Naive thymus-derived CD8-positive, alpha-beta T cell (primary cell): Measurements from ENCODE around the gene MAP4K4. TPM values are rescaled to one million over a fixed set of nuclear protein-coding genes. Genes with fewer than 3 reads are reported as not detected.

ENCODE experiments used
- ATAC-seq, 2 donors: fragments of 150-1000 bp; cut with Tn5 transposase in 1 of 2; sonication (Bioruptor Pico), chemical (Tn5 transposase) in 1 of 2; 1 replicate in 1 of 2; 2 replicates in 1 of 2; pipeline ENCODE4 v1.10.0; 2021; ENCODE audit warnings: mild to moderate bottlenecking in 2 of 2, moderate library complexity in 2 of 2
- POLR2A ChIA-PET: fragments of 350-600 bp; sonication (Branson Sonifier 250); formaldehyde crosslinking; loops from one replicate; lab custom pipeline; 2021; ENCODE audit warnings: antibody characterized with exemption; lab: Charles Lee
- DNase-seq, 10 donors: peaks; one replicate each; pipeline versions ENCODE4 v3.0.0 to v3.0.0-alpha.2; 2020 to 2022
- H3K27ac Mint-ChIP-seq, 10 donors: one replicate each; pipeline ENCODE4 v1.8.0; 2020 to 2022; ENCODE audit warnings: mild to moderate bottlenecking in 10 of 10, mixed read lengths in 10 of 10, moderate library complexity in 4 of 10, inconsistent platforms in 1 of 10
- H3K27me3 Mint-ChIP-seq, 5 donors: one replicate each; pipeline ENCODE4 v1.8.0; 2021 to 2022; ENCODE audit warnings: mixed read lengths in 5 of 5
- H3K36me3 Mint-ChIP-seq, 3 donors: one replicate each; pipeline ENCODE4 v1.8.0; 2020 to 2022; ENCODE audit warnings: mixed read lengths in 3 of 3, mild to moderate bottlenecking in 2 of 3, inconsistent platforms in 1 of 3
- H3K4me1 Mint-ChIP-seq, 4 donors: one replicate each; pipeline ENCODE4 v1.8.0; 2021 to 2022; ENCODE audit warnings: mixed read lengths in 4 of 4
- H3K4me3 Mint-ChIP-seq, 10 donors: one replicate each; pipeline ENCODE4 v1.8.0; 2020 to 2022; ENCODE audit warnings: mild to moderate bottlenecking in 10 of 10, mixed read lengths in 10 of 10, moderate library complexity in 6 of 10, inconsistent platforms in 1 of 10
- H3K9me3 Mint-ChIP-seq, 9 donors: one replicate each; pipeline ENCODE4 v1.8.0; 2020 to 2022; ENCODE audit warnings: mixed read lengths in 9 of 9, mild to moderate bottlenecking in 3 of 9, inconsistent platforms in 1 of 9, moderate library complexity in 1 of 9
- polyA plus RNA-seq, 3 donors: library from polyadenylated mRNA; unstranded; fragments of 300-500 nt; fragmentation: Illumina TruSeq; gene quantifications; one replicate each; pipeline ENCODE4 v1.2.3, GENCODE V29; 2021
- total RNA-seq, 8 experiments: library from RNA in 2 of 8; stranded (reverse) in 2 of 8; gene quantifications; one replicate each; pipeline ENCODE4 v1.2.3 and lab custom pipeline; 2021 to 2026

Gene MAP4K4
- total and polyA plus RNA-seq, 5 experiments from 2014 or later: 9.5 to 122 (median 26.6) TPM

GRCh38 chr2:101710471-101711318 lies 13.2 kb downstream of the MAP4K4 start:
- ATAC-seq (peak; percentile 24 to 62), DNase-seq (no peak)
- Mint-ChIP-seq H3K9me3 (no peaks in the 10 kb centered on the region), H3K4me3 (peak overlapping the region; percentile 10 to 67 (median 48)), H3K27ac (peak overlapping the region in 9 of 10 donors; percentile 31 to 90 (median 72)), H3K36me3 (peaks cover 0 to 4% (median 0%) of the 10 kb centered on the region in 3 donors), H3K4me1 (peaks cover 32 to 75% (median 63%) of the 10 kb centered on the region in 4 donors), H3K27me3 (no peaks in the 10 kb centered on the region)
- POLR2A ChIA-PET: interaction anchor here (0.5 to 2.4 kb wide), 6 partner anchors 7 to 14 kb away, joined by 3 to 12 read pairs (median 4); partner anchors contain the start of gene MAP4K4

- peaks cover 0 to 4% (median 0%) of the 10 kb centered on the region in 3 donors for H3K36me3 Mint-ChIP-seq
- no peaks in the 10 kb centered on the region for H3K9me3 Mint-ChIP-seq
- no peak for DNase-seq
- POLR2A ChIA-PET: interaction anchor here (0.7 kb wide), 1 partner anchor 241 kb away, joined by 3 read pairs; no protein-coding TSS in a partner anchor
- H3K27me3 Mint-ChIP-seq: no peaks in the 10 kb centered on the region
- peak overlapping the region; percentile 43 to 99 (median 78) for H3K27ac Mint-ChIP-seq
- H3K4me3 Mint-ChIP-seq: peak overlapping the region in 6 of 10 donors; percentile 19 to 70 (median 40)
- peaks cover 37 to 86% (median 79%) of the 10 kb centered on the region in 4 donors for H3K4me1 Mint-ChIP-seq
- no peak for ATAC-seq
These were observed 16.6 kb downstream of the MAP4K4 start for GRCh38 chr2:101714118-101714517.

GRCh38 chr2:101717071-101717845 lies 19.8 kb downstream of the MAP4K4 start:
- H3K27ac Mint-ChIP-seq: peak overlapping the region; percentile 79 to 99 (median 92)
- H3K4me3 Mint-ChIP-seq: peak overlapping the region; percentile 46 to 81 (median 76)
- no peaks in the 10 kb centered on the region for H3K27me3 Mint-ChIP-seq
- peaks cover 35 to 92% (median 83%) of the 10 kb centered on the region in 4 donors for H3K4me1 Mint-ChIP-seq
- ATAC-seq (peak; percentile 65 to 72), DNase-seq (peak in 7 of 10 donors; percentile 30 to 78 (median 48))
- POLR2A ChIA-PET: interaction anchor here (0.7 to 5.8 kb wide), 7 partner anchors 8 to 298 kb away, joined by 4 to 67 read pairs (median 7); partner anchors contain the start of gene MAP4K4
- no peaks in the 10 kb centered on the region for H3K9me3 Mint-ChIP-seq
- H3K36me3 Mint-ChIP-seq: no peaks in the 10 kb centered on the region

- ATAC-seq: no peak
These were observed 21.0 kb downstream of the MAP4K4 start for GRCh38 chr2:101718479-101718878.

GRCh38 chr2:101718993-101719571 lies 21.6 kb downstream of the MAP4K4 start:
- H3K27me3 Mint-ChIP-seq: no peaks in the 10 kb centered on the region
- H3K9me3 Mint-ChIP-seq: peaks cover 0 to 6% (median 0%) of the 10 kb centered on the region in 9 donors
- ATAC-seq: peak; percentile 93 to 95
- peaks cover 0 to 3% (median 0%) of the 10 kb centered on the region in 3 donors for H3K36me3 Mint-ChIP-seq
- POLR2A ChIA-PET: interaction anchor here (0.6 to 5.8 kb wide), 10 partner anchors 9 to 147 kb away, joined by 3 to 67 read pairs (median 4); partner anchors contain the start of gene MAP4K4
- peak overlapping the region; percentile 51 to 81 (median 70) for H3K4me3 Mint-ChIP-seq
- peak overlapping the region; percentile 92 to 99 (median 95) for H3K27ac Mint-ChIP-seq
- peak in 7 of 10 donors; percentile 17 to 77 (median 57) for DNase-seq
- peaks cover 45 to 96% (median 93%) of the 10 kb centered on the region in 4 donors for H3K4me1 Mint-ChIP-seq

More at GRCh38 chr2:101718479-101718878, 21.0 kb downstream of the MAP4K4 start:
- H3K9me3 Mint-ChIP-seq: peaks cover 0 to 6% (median 0%) of the 10 kb centered on the region in 9 donors
- H3K36me3 Mint-ChIP-seq: peaks cover 0 to 2% (median 0%) of the 10 kb centered on the region in 3 donors
- POLR2A ChIA-PET: interaction anchor here (0.6 to 5.8 kb wide), 8 partner anchors 9 to 146 kb away, joined by 3 to 67 read pairs (median 6); partner anchors contain the start of gene MAP4K4
- H3K4me3 Mint-ChIP-seq: peak overlapping the region in 9 of 10 donors; percentile 61 to 81 (median 68)
- H3K4me1 Mint-ChIP-seq: peaks cover 42 to 96% (median 90%) of the 10 kb centered on the region in 4 donors
- DNase-seq: no peak
- H3K27ac Mint-ChIP-seq: peak overlapping the region; percentile 92 to 99 (median 95)
- H3K27me3 Mint-ChIP-seq: no peaks in the 10 kb centered on the region

- POLR2A ChIA-PET: interaction anchor here (4.5 to 5.8 kb wide), 2 partner anchors 16 to 22 kb away, joined by 41 to 67 read pairs; partner anchors contain the start of gene MAP4K4
- H3K36me3 Mint-ChIP-seq: peaks cover 0 to 3% (median 0%) of the 10 kb centered on the region in 3 donors
These were observed 23.2 kb downstream of the MAP4K4 start for GRCh38 chr2:101720732-101721131.

GRCh38 chr2:101722864-101723263 lies 25.4 kb downstream of the MAP4K4 start:
- Mint-ChIP-seq H3K27ac (peak overlapping the region; percentile 72 to 99 (median 92)), H3K9me3 (peaks cover 0 to 6% (median 0%) of the 10 kb centered on the region in 9 donors), H3K27me3 (no peaks in the 10 kb centered on the region), H3K4me3 (peak overlapping the region in 7 of 10 donors; percentile 4 to 78 (median 47)), H3K4me1 (peaks cover 54 to 97% (median 94%) of the 10 kb centered on the region in 4 donors), H3K36me3 (peaks cover 0 to 3% (median 0%) of the 10 kb centered on the region in 3 donors)
- POLR2A ChIA-PET: interaction anchor here (1.2 kb wide), 1 partner anchor 9 kb away, joined by 3 read pairs; no protein-coding TSS in a partner anchor
- no peak for ATAC-seq
- no peak for DNase-seq

More at GRCh38 chr2:101720732-101721131, 23.2 kb downstream of the MAP4K4 start:
- Mint-ChIP-seq H3K9me3 (peaks cover 0 to 6% (median 0%) of the 10 kb centered on the region in 9 donors), H3K27ac (peak overlapping the region; percentile 92 to 99 (median 95)), H3K4me1 (peaks cover 52 to 97% (median 96%) of the 10 kb centered on the region in 4 donors), H3K4me3 (peak overlapping the region in 8 of 10 donors; percentile 3 to 79 (median 18)), H3K27me3 (no peaks in the 10 kb centered on the region)
- ATAC-seq (no peak), DNase-seq (no peak)

- DNase-seq: no peak
- Mint-ChIP-seq H3K36me3 (peaks cover 0 to 3% (median 0%) of the 10 kb centered on the region in 3 donors), H3K9me3 (peaks cover 0 to 6% (median 0%) of the 10 kb centered on the region in 9 donors), H3K4me1 (peaks cover 51 to 97% (median 93%) of the 10 kb centered on the region in 4 donors), H3K4me3 (peak overlapping the region in 8 of 10 donors; percentile 6 to 66 (median 41)), H3K27ac (peak overlapping the region; percentile 64 to 99 (median 90)), H3K27me3 (no peaks in the 10 kb centered on the region)
- ATAC-seq: no peak
- POLR2A ChIA-PET: no interaction called here
These were observed 26.0 kb downstream of the MAP4K4 start for GRCh38 chr2:101723371-101724124.

GRCh38 chr2:101724125-101724474 lies 26.6 kb downstream of the MAP4K4 start:
- ATAC-seq: no peak
- POLR2A ChIA-PET: interaction anchor here (0.9 kb wide), 1 partner anchor 25 kb away, joined by 4 read pairs; no protein-coding TSS in a partner anchor
- Mint-ChIP-seq H3K36me3 (peaks cover 0 to 3% (median 0%) of the 10 kb centered on the region in 3 donors), H3K4me3 (peak overlapping the region in 5 of 10 donors; percentile 6 to 66 (median 49)), H3K27me3 (no peaks in the 10 kb centered on the region), H3K27ac (peak overlapping the region in 9 of 10 donors; percentile 43 to 99 (median 85)), H3K9me3 (peaks cover 0 to 6% (median 0%) of the 10 kb centered on the region in 9 donors), H3K4me1 (peaks cover 50 to 97% (median 93%) of the 10 kb centered on the region in 4 donors)
- DNase-seq: no peak

GRCh38 chr2:101725038-101725437 lies 27.5 kb downstream of the MAP4K4 start:
- Mint-ChIP-seq H3K4me3 (peak overlapping the region in 3 of 10 donors; percentile 33 to 49 (median 39)), H3K4me1 (peaks cover 50 to 98% (median 93%) of the 10 kb centered on the region in 4 donors), H3K27ac (peak overlapping the region in 5 of 10 donors; percentile 7 to 99 (median 51)), H3K27me3 (no peaks in the 10 kb centered on the region), H3K36me3 (peaks cover 0 to 3% (median 0%) of the 10 kb centered on the region in 3 donors), H3K9me3 (peaks cover 0 to 6% (median 0%) of the 10 kb centered on the region in 9 donors)
- DNase-seq: no peak
- ATAC-seq: no peak
- POLR2A ChIA-PET: interaction anchor here (0.7 to 0.9 kb wide), 3 partner anchors 11 to 26 kb away, joined by 3 to 4 read pairs (median 4); no protein-coding TSS in a partner anchor
